Subcutaneous abdominal adipose tissue (tissue), 5 donors: ENCODE measurements around the gene OR6P1.

Experiments
- H3K27ac ChIP-seq: one replicate; pipeline ENCODE4 v1.7.0; 2013; ENCODE audit warnings: low read depth, mild to moderate bottlenecking, inconsistent platforms, low read length, moderate library complexity
- H3K27me3 ChIP-seq, 5 donors: one replicate each; pipeline ENCODE4 v1.7.0; 2013; ENCODE audit warnings: low read length in 5 of 5, inconsistent platforms in 1 of 5; ENCODE audit not compliant: control insufficient read depth in 5 of 5, insufficient read depth in 4 of 5
- H3K36me3 ChIP-seq, 5 donors: one replicate each; pipeline ENCODE4 v1.7.0; 2013; ENCODE audit warnings: low read length in 5 of 5; ENCODE audit not compliant: control insufficient read depth in 5 of 5, insufficient read depth in 5 of 5
- H3K4me1 ChIP-seq, 5 donors: one replicate each; pipeline ENCODE4 v1.7.0; 2013; ENCODE audit warnings: low read length in 5 of 5, mild to moderate bottlenecking in 3 of 5, moderate library complexity in 1 of 5; ENCODE audit not compliant: control insufficient read depth in 5 of 5, insufficient read depth in 5 of 5
- H3K4me3 ChIP-seq, 5 donors: one replicate each; pipeline ENCODE4 v1.7.0; 2013; ENCODE audit warnings: low read length in 5 of 5, low read depth in 1 of 5
- H3K9ac ChIP-seq, 5 donors: one replicate each; pipeline ENCODE4 v1.7.0; 2013; ENCODE audit warnings: low read length in 5 of 5, mild to moderate bottlenecking in 4 of 5, moderate library complexity in 3 of 5
- H3K9me3 ChIP-seq, 5 donors: one replicate each; pipeline ENCODE4 v1.7.0; 2013; ENCODE audit warnings: low read length in 5 of 5; ENCODE audit not compliant: control insufficient read depth in 5 of 5
- donor health status: healthy.
- donor health status: healthy.
- donor health status: healthy.
- donor health status: healthy.
- donor health status: healthy.

OR6P1 gene, protein sequence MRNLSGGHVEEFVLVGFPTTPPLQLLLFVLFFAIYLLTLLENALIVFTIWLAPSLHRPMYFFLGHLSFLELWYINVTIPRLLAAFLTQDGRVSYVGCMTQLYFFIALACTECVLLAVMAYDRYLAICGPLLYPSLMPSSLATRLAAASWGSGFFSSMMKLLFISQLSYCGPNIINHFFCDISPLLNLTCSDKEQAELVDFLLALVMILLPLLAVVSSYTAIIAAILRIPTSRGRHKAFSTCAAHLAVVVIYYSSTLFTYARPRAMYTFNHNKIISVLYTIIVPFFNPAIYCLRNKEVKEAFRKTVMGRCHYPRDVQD

DNA sequence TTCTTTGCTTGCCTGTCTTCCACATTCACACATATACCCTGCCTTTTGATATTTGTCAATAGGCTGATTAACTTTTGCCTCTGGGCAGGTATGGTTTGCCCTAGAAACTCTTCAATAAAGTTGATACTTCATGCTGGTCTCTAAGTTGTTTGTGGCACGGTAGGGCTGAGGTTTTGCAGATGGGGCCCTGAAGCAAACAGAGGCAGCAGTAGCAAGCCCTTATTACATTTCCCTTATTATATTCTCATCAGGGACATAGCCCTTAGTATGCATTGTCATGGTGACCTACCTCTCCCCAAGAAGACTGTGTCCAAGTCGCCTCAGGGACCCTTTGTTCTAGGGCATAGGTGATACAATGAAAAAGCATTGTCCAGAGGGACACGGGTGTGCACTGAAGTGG lies at the start of gene OR6P1:
Gene OR6P1, minus strand, starts transcription at position 101 of the 400 bp plus-strand sequence. CDS start 6,976 bp downstream, outside the sequence.
- Histone ChIP-seq H3K36me3 (no peaks in the 10 kb centered on the region), H3K27me3 (no peaks in the 10 kb centered on the region), H3K27ac (no peak within 1 kb of the TSS), H3K9ac (no peak within 1 kb of the TSS), H3K4me3 (no peak within 1 kb of the TSS), H3K9me3 (no peaks in the 10 kb centered on the region), H3K4me1 (no peaks in the 10 kb centered on the region)

DNA sequence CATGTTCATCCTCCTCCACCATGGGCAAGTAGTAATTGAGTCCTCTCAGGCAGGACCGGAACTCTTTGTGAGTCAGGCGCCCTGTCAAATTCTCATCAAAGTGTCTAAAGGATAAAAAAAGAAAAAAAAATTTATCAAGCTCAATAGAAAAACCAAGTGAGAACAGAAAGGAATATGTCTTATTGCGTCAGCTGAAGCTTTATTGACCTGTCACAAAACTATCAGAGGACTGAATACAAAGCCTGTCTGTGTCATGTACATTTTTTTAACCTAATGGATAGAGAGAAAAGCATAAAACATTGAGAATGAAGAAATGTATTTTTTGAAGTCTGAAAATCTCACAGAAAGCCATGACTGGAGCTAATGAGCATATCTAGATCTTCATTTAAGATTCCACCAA lies 43.4 kb upstream of the OR6P1 start:
- H3K9ac ChIP-seq = no peak overlapping the region
- H3K9me3 ChIP-seq = no peaks in the 10 kb centered on the region
- H3K4me1 ChIP-seq = peaks cover 0 to 7% (median 0%) of the 10 kb centered on the region in 5 donors
- H3K4me3 ChIP-seq = no peak overlapping the region
- H3K27ac ChIP-seq = no peak overlapping the region
- H3K27me3 ChIP-seq = no peaks in the 10 kb centered on the region
- peaks cover 0 to 4% (median 0%) of the 10 kb centered on the region in 5 donors for H3K36me3 ChIP-seq

DNA sequence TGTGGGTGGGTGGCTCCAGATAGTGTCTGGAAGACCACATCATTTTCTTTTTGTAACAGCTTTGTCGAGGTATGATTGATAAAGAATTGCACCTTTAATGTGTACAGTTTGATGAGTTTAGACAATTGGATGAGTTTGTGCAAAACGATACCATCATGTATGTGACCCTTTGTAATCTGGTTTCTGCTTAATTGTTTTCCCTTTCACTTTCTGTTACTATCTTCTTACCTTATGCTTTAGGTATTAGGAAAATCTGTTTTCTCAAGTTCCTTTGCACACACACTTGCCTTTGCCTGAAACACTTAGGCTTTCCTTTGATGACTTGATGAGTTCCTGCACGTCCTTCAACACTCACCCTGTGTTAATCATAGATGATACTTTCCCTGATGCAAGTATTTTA lies 41.5 kb upstream of the OR6P1 start:
- Histone ChIP-seq H3K36me3 (peaks cover 0 to 4% (median 0%) of the 10 kb centered on the region in 5 donors), H3K27ac (no peak overlapping the region), H3K4me1 (peaks cover 0 to 7% (median 0%) of the 10 kb centered on the region in 5 donors), H3K4me3 (no peak overlapping the region), H3K27me3 (no peaks in the 10 kb centered on the region), H3K9ac (no peak overlapping the region), H3K9me3 (no peaks in the 10 kb centered on the region)

DNA sequence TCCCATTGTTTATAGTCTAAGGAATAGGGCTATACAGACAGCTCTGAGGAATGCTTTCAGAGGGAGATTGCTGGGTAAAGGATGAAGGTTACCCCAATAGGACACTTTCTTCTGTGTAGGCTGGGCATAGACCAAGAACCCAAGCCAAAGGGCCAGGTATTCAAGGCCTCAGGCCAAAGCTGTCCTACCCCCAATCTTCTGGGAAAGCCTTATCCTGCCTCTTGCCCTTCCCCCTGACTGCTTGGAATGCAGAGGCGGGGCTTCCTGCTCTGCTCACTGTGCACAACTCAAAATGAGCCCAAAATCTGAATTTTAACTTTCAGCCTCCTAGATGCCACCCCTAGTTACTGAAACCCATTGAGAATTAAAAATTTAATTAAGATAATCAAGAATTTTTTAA lies 36.9 kb upstream of the OR6P1 start:
- Histone ChIP-seq H3K9ac (no peak overlapping the region), H3K27ac (no peak overlapping the region), H3K9me3 (no peaks in the 10 kb centered on the region), H3K4me3 (no peak overlapping the region), H3K4me1 (peaks cover 0 to 1% (median 0%) of the 10 kb centered on the region in 5 donors), H3K27me3 (no peaks in the 10 kb centered on the region), H3K36me3 (peaks cover 0 to 4% (median 0%) of the 10 kb centered on the region in 5 donors)

DNA sequence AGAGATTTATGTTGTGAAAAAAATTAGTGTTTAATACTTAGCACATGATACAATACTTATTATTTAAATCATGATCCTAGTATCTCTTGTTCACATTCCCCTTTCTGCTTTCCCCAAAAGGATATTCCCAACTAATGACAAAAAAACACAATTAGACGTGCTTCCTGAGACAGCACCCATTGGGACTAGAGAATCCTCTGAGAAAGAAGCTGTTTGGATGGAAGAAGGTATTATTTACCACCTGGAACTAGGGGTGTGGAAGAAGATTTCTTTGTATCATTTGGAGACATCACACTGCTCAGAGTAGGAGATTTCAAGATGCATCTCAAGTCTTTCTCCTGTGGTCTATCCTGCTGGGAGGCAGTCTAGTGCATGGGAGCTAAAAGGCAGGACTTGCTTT lies 34.6 kb upstream of the OR6P1 start, which contains the start of gene OR10Z1:
Gene OR10Z1, plus strand, starts transcription at position 301 of the 400 bp plus-strand sequence. CDS start 1,171 bp downstream, outside the sequence.
- H3K4me3 ChIP-seq = no peak within 1 kb of the TSS
- no peaks in the 10 kb centered on the region for H3K27me3 ChIP-seq
- H3K9ac ChIP-seq = no peak within 1 kb of the TSS
- H3K9me3 ChIP-seq = no peaks in the 10 kb centered on the region
- H3K4me1 ChIP-seq = no peaks in the 10 kb centered on the region
- H3K36me3 ChIP-seq = no peaks in the 10 kb centered on the region
- no peak within 1 kb of the TSS for H3K27ac ChIP-seq

DNA sequence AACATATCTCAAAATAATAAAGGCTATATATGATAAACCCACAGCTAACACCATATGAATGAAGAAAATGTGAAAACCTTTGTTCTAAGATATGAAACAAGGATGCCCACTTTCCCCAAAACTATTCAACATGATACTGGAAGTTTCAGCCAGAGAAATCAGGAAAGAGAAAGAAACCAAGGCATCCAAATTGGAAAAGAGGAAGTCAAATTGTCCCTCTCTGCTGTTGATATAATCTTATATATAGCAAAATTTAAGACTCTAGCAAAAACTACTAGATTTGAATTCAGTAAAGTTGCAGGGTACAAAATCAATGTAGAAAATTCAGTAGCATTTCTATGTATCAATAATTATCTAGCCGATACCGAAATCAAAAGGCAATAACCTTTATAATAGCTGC lies 30.4 kb upstream of the OR6P1 start:
- H3K9me3 ChIP-seq = peaks cover 0 to 23% (median 18%) of the 10 kb centered on the region in 5 donors
- no peak overlapping the region for H3K9ac ChIP-seq
- no peaks in the 10 kb centered on the region for H3K27me3 ChIP-seq
- H3K4me3 ChIP-seq = no peak overlapping the region
- H3K36me3 ChIP-seq = no peaks in the 10 kb centered on the region
- no peaks in the 10 kb centered on the region for H3K4me1 ChIP-seq
- H3K27ac ChIP-seq = no peak overlapping the region

DNA sequence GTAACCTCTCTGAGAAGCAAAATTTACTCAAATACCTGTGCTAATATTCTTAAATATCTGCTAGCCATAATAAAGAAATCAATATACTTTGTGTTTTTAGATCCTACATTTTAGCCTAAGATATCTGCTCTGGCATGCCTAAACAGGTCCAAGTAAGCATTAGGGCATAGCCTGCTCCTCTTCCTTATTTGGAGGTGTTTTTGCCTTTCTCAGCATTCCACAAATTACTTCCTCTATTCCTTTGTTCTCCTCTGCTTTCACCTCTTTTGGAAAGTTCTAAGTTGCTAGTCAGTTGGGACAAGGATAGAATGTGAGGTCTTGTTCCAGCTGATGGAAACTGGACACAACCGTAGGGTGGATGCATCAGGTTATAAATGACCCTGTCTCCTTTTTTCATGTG lies 16.6 kb upstream of the OR6P1 start:
- no peak overlapping the region for H3K9ac ChIP-seq
- no peaks in the 10 kb centered on the region for H3K4me1 ChIP-seq
- H3K4me3 ChIP-seq = peak overlapping the region in 1 of 5 donors; percentile 15
- H3K36me3 ChIP-seq = no peaks in the 10 kb centered on the region
- no peaks in the 10 kb centered on the region for H3K27me3 ChIP-seq
- peaks cover 2 to 18% (median 8%) of the 10 kb centered on the region in 5 donors for H3K9me3 ChIP-seq
- no peak overlapping the region for H3K27ac ChIP-seq

DNA sequence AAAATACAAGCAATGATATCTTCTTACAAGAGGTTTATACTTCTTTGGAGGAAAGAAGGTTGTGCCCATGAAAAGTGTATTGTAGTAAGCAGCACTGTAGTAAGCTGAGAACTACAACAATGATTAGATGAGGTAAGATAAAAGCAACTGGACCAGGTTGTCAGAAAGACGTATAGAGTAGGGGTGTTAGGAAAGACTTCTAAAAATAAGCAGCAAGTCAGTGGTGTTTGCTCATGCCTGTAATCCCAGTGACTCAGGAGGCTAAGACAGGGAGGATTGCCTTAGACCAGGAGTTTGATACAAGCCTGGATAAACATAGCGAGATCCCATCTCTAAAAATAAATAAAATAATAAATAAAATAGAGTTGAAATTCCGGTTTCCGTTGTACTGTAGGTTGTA lies 13.6 kb upstream of the OR6P1 start:
- Histone ChIP-seq H3K9me3 (peaks cover 2 to 18% (median 7%) of the 10 kb centered on the region in 5 donors), H3K27me3 (no peaks in the 10 kb centered on the region), H3K4me1 (no peaks in the 10 kb centered on the region), H3K27ac (no peak overlapping the region), H3K4me3 (no peak overlapping the region), H3K36me3 (no peaks in the 10 kb centered on the region), H3K9ac (no peak overlapping the region)

DNA sequence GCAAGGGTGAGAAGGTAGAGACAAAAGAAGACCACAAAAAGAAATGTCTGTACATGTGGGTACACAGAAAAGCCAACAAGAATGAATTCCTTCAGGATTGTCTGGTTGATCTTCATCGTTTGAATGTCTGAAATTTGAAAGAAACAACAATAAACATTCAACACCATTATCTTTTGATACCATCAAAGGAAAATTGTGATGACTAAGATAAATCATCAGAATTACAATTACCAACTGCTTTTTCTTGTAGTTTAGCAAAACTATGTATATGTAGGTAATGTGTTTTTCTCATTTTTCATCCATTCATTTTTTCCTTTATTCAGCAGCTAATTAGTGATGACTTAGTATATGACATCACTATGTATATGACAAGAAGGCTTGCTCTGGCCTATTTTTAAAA lies 9.4 kb upstream of the OR6P1 start, which contains the start of gene OR10X1:
Gene OR10X1, minus strand, starts transcription at position 167 of the 400 bp plus-strand sequence. Its CDS starts 0 bp downstream, at position 167.
- Histone ChIP-seq H3K27ac (no peak within 1 kb of the TSS), H3K27me3 (no peaks in the 10 kb centered on the region)

DNA sequence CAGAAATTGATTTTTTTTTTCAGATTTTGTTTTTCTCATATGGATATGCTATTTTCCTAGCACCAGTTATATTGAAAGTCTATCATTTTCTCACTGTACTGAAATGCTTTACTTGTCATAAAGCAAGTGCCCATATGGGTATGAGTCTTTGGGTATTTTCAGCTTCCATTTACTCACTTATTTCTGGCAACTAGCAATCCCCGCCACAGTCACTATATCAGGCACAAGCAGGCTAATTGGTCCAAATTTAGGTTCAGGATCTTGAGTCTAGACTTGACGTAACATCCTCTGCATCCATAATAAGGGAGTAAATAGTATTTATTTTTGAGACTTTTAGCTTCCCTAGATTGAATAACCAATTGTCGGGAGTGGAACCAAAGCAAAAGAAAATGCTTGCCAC lies 7.2 kb upstream of the OR6P1 start:
- no peak overlapping the region for H3K27ac ChIP-seq
- no peak overlapping the region for H3K9ac ChIP-seq
- H3K36me3 ChIP-seq = no peaks in the 10 kb centered on the region
- H3K9me3 ChIP-seq = no peaks in the 10 kb centered on the region
- H3K4me1 ChIP-seq = no peaks in the 10 kb centered on the region
- H3K27me3 ChIP-seq = no peaks in the 10 kb centered on the region
- no peak overlapping the region for H3K4me3 ChIP-seq

More for the DNA sequence above, 9.4 kb upstream of the OR6P1 start, which contains the start of gene OR10X1:
- no peaks in the 10 kb centered on the region for H3K9me3 ChIP-seq
- H3K4me3 ChIP-seq = no peak within 1 kb of the TSS
- no peak within 1 kb of the TSS for H3K9ac ChIP-seq
- H3K36me3 ChIP-seq = no peaks in the 10 kb centered on the region
- no peaks in the 10 kb centered on the region for H3K4me1 ChIP-seq
